ENCODE measurements around the gene CISTR. TPM values are rescaled to one million over a fixed set of nuclear protein-coding genes. Genes with fewer than 3 reads are reported as not detected.

Gene CISTR
- total RNA-seq, 1 donor from 2014 or later, result not detected

DNA sequence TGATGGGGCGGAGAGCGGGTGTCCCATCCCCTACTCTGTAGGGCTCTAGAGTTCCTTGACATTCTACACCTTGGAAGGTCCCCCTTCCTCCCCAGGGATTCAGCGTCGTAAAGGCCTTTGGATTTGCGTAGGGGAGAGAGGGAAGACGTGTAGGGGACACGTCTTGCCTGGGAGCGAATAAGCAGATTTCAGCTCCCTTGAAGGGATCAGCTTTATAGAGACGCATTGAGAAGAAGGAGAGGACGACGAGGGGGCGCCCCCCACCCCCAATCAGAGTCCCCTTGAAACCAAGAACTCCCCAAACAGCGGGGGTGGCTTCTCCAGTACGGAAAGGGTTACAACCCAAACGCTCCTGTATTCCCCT, 24.9 kb downstream of the CISTR start:
- Histone ChIP-seq H4K20me1 (ENCODE audit: insufficient read depth, low read length) (peaks cover 5% of the 10 kb centered on the region), H3K36me3 (ENCODE audit: insufficient read depth, low read length) (no peaks in the 10 kb centered on the region), H3K27ac (ENCODE audit: low read depth, low read length) (peak overlapping the region; percentile 57), H3K9me3 (ENCODE audit: insufficient read depth, low read depth, low read length) (no peaks in the 10 kb centered on the region), H3K79me2 (ENCODE audit: insufficient read depth, low read length) (no peaks in the 10 kb centered on the region), H3K4me3 (ENCODE audit: insufficient read depth, low read depth, low read length) (peak overlapping the region; percentile 93), H2AFZ (ENCODE audit: low read depth, low read length) (peak overlapping the region; percentile 73), H3K4me2 (ENCODE audit: low read length) (peak overlapping the region; percentile 96), H3K27me3 (ENCODE audit: insufficient read depth, low read length) (peaks cover 8% of the 10 kb centered on the region), H3K4me1 (ENCODE audit: insufficient read depth, low read length) (peaks cover 15% of the 10 kb centered on the region), H3K9ac (ENCODE audit: low read length) (peak overlapping the region; percentile 89)
- H3K27ac Mint-ChIP-seq (ENCODE audit: unreplicated experiment), result peak overlapping the region; percentile 87
- peaks cover 16% of the 10 kb centered on the region for H3K4me1 Mint-ChIP-seq (ENCODE audit: low read depth, unreplicated experiment)
- TF ChIP-seq, protein P1, sequence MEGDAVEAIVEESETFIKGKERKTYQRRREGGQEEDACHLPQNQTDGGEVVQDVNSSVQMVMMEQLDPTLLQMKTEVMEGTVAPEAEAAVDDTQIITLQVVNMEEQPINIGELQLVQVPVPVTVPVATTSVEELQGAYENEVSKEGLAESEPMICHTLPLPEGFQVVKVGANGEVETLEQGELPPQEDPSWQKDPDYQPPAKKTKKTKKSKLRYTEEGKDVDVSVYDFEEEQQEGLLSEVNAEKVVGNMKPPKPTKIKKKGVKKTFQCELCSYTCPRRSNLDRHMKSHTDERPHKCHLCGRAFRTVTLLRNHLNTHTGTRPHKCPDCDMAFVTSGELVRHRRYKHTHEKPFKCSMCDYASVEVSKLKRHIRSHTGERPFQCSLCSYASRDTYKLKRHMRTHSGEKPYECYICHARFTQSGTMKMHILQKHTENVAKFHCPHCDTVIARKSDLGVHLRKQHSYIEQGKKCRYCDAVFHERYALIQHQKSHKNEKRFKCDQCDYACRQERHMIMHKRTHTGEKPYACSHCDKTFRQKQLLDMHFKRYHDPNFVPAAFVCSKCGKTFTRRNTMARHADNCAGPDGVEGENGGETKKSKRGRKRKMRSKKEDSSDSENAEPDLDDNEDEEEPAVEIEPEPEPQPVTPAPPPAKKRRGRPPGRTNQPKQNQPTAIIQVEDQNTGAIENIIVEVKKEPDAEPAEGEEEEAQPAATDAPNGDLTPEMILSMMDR (IDR thresholded peaks at IDR 0.05; ENCODE audit: insufficient read depth, low read depth, low read length), result no peak
- TF ChIP-seq EZH2 (IDR thresholded peaks at IDR 0.05; ENCODE audit: insufficient read depth, low read length), result no peak
- no peak for DNase-seq (ENCODE audit: low read depth)
- peak overlapping the region; percentile 97 for H3K4me3 Mint-ChIP-seq (ENCODE audit: unreplicated experiment)
- H3K27me3 Mint-ChIP-seq (ENCODE audit: low read depth, unreplicated experiment), result peaks cover 4% of the 10 kb centered on the region
- no peaks in the 10 kb centered on the region for H3K9me3 Mint-ChIP-seq (ENCODE audit: unreplicated experiment)
- no peak for FAIRE-seq
- H3K36me3 Mint-ChIP-seq (ENCODE audit: low read depth, unreplicated experiment), result peaks cover 14% of the 10 kb centered on the region

DNA sequence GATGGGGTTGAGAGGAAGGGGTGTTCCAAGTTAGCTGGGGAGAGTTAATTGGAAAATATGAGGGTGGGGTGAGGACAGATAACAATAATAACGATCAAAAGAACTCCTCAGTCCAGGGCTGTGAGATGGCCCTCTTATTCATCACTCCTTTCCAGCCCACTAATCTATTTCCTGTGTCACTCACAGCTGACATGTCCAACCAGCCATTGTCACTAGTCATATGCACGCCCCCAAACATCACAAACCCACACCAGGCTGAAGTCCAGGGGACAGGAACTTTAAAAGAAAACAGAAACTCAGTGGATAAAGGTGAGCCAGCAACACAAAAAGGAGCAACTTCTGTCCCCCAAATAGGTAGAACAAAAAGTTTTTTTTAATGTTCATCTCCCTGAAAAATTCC, 25.4 kb downstream of the CISTR start:
- H3K9me3 Mint-ChIP-seq (ENCODE audit: unreplicated experiment), result no peaks in the 10 kb centered on the region
- peaks cover 16% of the 10 kb centered on the region for H3K4me1 Mint-ChIP-seq (ENCODE audit: low read depth, unreplicated experiment)
- peak overlapping the region; percentile 89 for H3K9ac ChIP-seq (ENCODE audit: low read length)
- peak overlapping the region; percentile 93 for H3K4me3 ChIP-seq (ENCODE audit: insufficient read depth, low read depth, low read length)
- H3K4me2 ChIP-seq (ENCODE audit: low read length), result peak overlapping the region; percentile 96
- H4K20me1 ChIP-seq (ENCODE audit: insufficient read depth, low read length), result peaks cover 5% of the 10 kb centered on the region
- peaks cover 20% of the 10 kb centered on the region for H3K36me3 Mint-ChIP-seq (ENCODE audit: low read depth, unreplicated experiment)
- H3K4me3 Mint-ChIP-seq (ENCODE audit: unreplicated experiment), result peak overlapping the region; percentile 97
- peaks cover 4% of the 10 kb centered on the region for H3K27me3 ChIP-seq (ENCODE audit: insufficient read depth, low read length)
- H3K36me3 ChIP-seq (ENCODE audit: insufficient read depth, low read length), result no peaks in the 10 kb centered on the region
- no peak for DNase-seq (ENCODE audit: low read depth)
- no peak overlapping the region for H2AFZ ChIP-seq (ENCODE audit: low read depth, low read length)
- H3K4me1 ChIP-seq (ENCODE audit: insufficient read depth, low read length), result peaks cover 15% of the 10 kb centered on the region
- FAIRE-seq, result no peak
- peak overlapping the region; percentile 36 for H3K27ac ChIP-seq (ENCODE audit: low read depth, low read length)
- H3K79me2 ChIP-seq (ENCODE audit: insufficient read depth, low read length), result no peaks in the 10 kb centered on the region
- peak overlapping the region; percentile 86 for H3K27ac Mint-ChIP-seq (ENCODE audit: unreplicated experiment)
- H3K27me3 Mint-ChIP-seq (ENCODE audit: low read depth, unreplicated experiment), result peaks cover 3% of the 10 kb centered on the region
- TF ChIP-seq, protein P1 (IDR thresholded peaks at IDR 0.05; ENCODE audit: insufficient read depth, low read depth, low read length), result no peak
- TF ChIP-seq EZH2 (IDR thresholded peaks at IDR 0.05; ENCODE audit: insufficient read depth, low read length), result no peak
- no peaks in the 10 kb centered on the region for H3K9me3 ChIP-seq (ENCODE audit: insufficient read depth, low read depth, low read length)

DNA sequence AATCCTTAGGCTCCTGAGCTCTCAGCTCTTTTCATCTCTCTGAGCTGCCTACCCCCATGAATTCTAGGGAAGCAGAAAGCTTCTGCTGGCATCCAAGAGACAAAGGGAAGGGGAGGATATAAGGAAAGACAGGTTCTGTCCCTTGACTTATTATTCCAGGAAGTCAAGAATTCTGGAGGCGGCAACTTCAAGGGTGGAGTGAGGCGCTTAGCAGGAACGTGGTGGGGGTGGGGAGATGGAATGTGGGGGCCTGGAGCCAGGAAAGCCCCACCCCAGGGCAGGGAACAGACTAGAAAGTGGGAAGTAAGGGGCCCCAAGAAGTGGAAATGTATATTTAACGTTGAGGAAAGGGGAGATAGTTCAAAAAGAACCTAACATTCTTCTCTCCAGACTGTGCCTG, 26.0 kb downstream of the CISTR start:
- Histone ChIP-seq H3K4me1 (ENCODE audit: insufficient read depth, low read length) (peaks cover 15% of the 10 kb centered on the region), H3K27me3 (ENCODE audit: insufficient read depth, low read length) (no peaks in the 10 kb centered on the region), H3K9me3 (ENCODE audit: insufficient read depth, low read depth, low read length) (no peaks in the 10 kb centered on the region), H3K4me3 (ENCODE audit: insufficient read depth, low read depth, low read length) (peak overlapping the region; percentile 93), H2AFZ (ENCODE audit: low read depth, low read length) (no peak overlapping the region), H3K79me2 (ENCODE audit: insufficient read depth, low read length) (no peaks in the 10 kb centered on the region), H3K36me3 (ENCODE audit: insufficient read depth, low read length) (no peaks in the 10 kb centered on the region), H4K20me1 (ENCODE audit: insufficient read depth, low read length) (peaks cover 5% of the 10 kb centered on the region), H3K4me2 (ENCODE audit: low read length) (peak overlapping the region; percentile 96), H3K27ac (ENCODE audit: low read depth, low read length) (peak overlapping the region; percentile 36), H3K9ac (ENCODE audit: low read length) (peak overlapping the region; percentile 89)
- peak overlapping the region; percentile 86 for H3K27ac Mint-ChIP-seq (ENCODE audit: unreplicated experiment)
- peaks cover 16% of the 10 kb centered on the region for H3K4me1 Mint-ChIP-seq (ENCODE audit: low read depth, unreplicated experiment)
- DNase-seq (ENCODE audit: low read depth), result peak; percentile 25
- H3K36me3 Mint-ChIP-seq (ENCODE audit: low read depth, unreplicated experiment), result peaks cover 24% of the 10 kb centered on the region
- H3K9me3 Mint-ChIP-seq (ENCODE audit: unreplicated experiment), result no peaks in the 10 kb centered on the region
- FAIRE-seq, result no peak
- no peak for TF ChIP-seq EZH2 (IDR thresholded peaks at IDR 0.05; ENCODE audit: insufficient read depth, low read length)
- TF ChIP-seq, protein P1 (IDR thresholded peaks at IDR 0.05; ENCODE audit: insufficient read depth, low read depth, low read length), result no peak
- peak overlapping the region; percentile 97 for H3K4me3 Mint-ChIP-seq (ENCODE audit: unreplicated experiment)
- no peaks in the 10 kb centered on the region for H3K27me3 Mint-ChIP-seq (ENCODE audit: low read depth, unreplicated experiment)

Data from astrocyte (in vitro differentiated cells and primary cell).